Keratinocyte (primary cell): ENCODE results near the gene CLEC16A. TPM values are rescaled to one million over a fixed set of nuclear protein-coding genes. Genes with fewer than 3 reads are reported as not detected.

Experiments used
- DNase-seq: peaks from one replicate; pipeline ENCODE4 v3.0.0-alpha.2; 2011; ENCODE audit warnings: low read depth, missing footprints, low spot score
- FAIRE-seq: peaks from 2 replicates; lab custom pipeline; 2011; peaks lifted over from hg19 to GRCh38; lab: Jason Lieb, UNC
- H2AFZ ChIP-seq: 2 replicates; pipeline ENCODE4 v1.6.0; 2012; ENCODE audit warnings: low read length, control low read depth, inconsistent platforms; ENCODE audit not compliant: control insufficient read depth
- H3K27ac ChIP-seq: 2 replicates; pipeline ENCODE4 v1.5.1; 2011; ENCODE audit warnings: low read length; ENCODE audit not compliant: control insufficient read depth, insufficient read depth
- H3K27me3 ChIP-seq: 3 replicates; pipeline ENCODE4 v1.6.0; 2011; ENCODE audit warnings: low read length; ENCODE audit not compliant: control insufficient read depth, insufficient read depth; ENCODE audit errors: extremely low read depth
- H3K36me3 ChIP-seq, 2 experiments: 2 replicates in 1 of 2; 3 replicates in 1 of 2; pipeline ENCODE4 v1.5.1; 2011; ENCODE audit warnings: low read length in 2 of 2, mild to moderate bottlenecking in 1 of 2; ENCODE audit not compliant: control insufficient read depth in 2 of 2, insufficient read depth in 2 of 2; ENCODE audit errors: extremely low read depth in 1 of 2
- H3K4me1 ChIP-seq: 3 replicates; pipeline ENCODE4 v1.5.1; 2011; ENCODE audit warnings: low read length; ENCODE audit not compliant: control insufficient read depth, insufficient read depth; ENCODE audit errors: extremely low read depth
- H3K4me2 ChIP-seq: 3 replicates; pipeline ENCODE4 v1.6.0; 2011; ENCODE audit warnings: low read depth, low read length; ENCODE audit not compliant: control insufficient read depth, insufficient read depth; ENCODE audit errors: extremely low read depth
- H3K4me3 ChIP-seq, 3 experiments: fragments of 200-600 bp in 1 of 3; sonication (generic) in 1 of 3; 2 replicates in 2 of 3; 3 replicates in 1 of 3; pipeline ENCODE4 v1.5.1; 2011 to 2016; ENCODE audit warnings: low read length in 3 of 3, mild to moderate bottlenecking in 3 of 3, control low read depth in 2 of 3, inconsistent platforms in 1 of 3, low read depth in 1 of 3, mixed read lengths in 1 of 3, mixed run types in 1 of 3, moderate library complexity in 1 of 3; ENCODE audit not compliant: control insufficient read depth in 2 of 3, insufficient read depth in 2 of 3; ENCODE audit errors: extremely low read depth in 1 of 3
- H3K79me2 ChIP-seq: 2 replicates; pipeline ENCODE4 v1.6.0; 2012; ENCODE audit warnings: low read length; ENCODE audit not compliant: control insufficient read depth, insufficient read depth
- H3K9ac ChIP-seq: 3 replicates; pipeline ENCODE4 v1.6.0; 2011; ENCODE audit warnings: low read length; ENCODE audit not compliant: control insufficient read depth, insufficient read depth; ENCODE audit errors: extremely low read depth
- H3K9me1 ChIP-seq: 3 replicates; pipeline ENCODE4 v1.6.0; 2011; ENCODE audit warnings: low read length; ENCODE audit not compliant: control insufficient read depth, insufficient read depth; ENCODE audit errors: extremely low read depth
- H3K9me3 ChIP-seq: 2 replicates; pipeline ENCODE4 v1.5.1; 2012; ENCODE audit warnings: low read depth, low read length; ENCODE audit not compliant: control insufficient read depth
- H4K20me1 ChIP-seq: 3 replicates; pipeline ENCODE4 v1.6.0; 2011; ENCODE audit warnings: low read length; ENCODE audit not compliant: control insufficient read depth, insufficient read depth; ENCODE audit errors: extremely low read depth
- CTCF ChIP-seq, 3 experiments: IDR thresholded peaks in 1 of 3; conservative IDR thresholded peaks in 1 of 3; optimal IDR thresholded peaks in 1 of 3; 2 replicates in 2 of 3; 3 replicates in 1 of 3; pipeline versions ENCODE3 to v1.5.1; 2011; ENCODE audit warnings: low read length in 3 of 3, mild to moderate bottlenecking in 3 of 3, moderate library complexity in 2 of 3, control low read depth in 1 of 3, inconsistent platforms in 1 of 3; ENCODE audit not compliant: insufficient read depth in 2 of 3; ENCODE audit errors: extremely low read depth in 1 of 3
- EZH2 ChIP-seq: IDR thresholded peaks from one replicate; pipeline ENCODE4 v1.6.1; 2012; ENCODE audit warnings: inconsistent platforms, mild to moderate bottlenecking, low read length, moderate library complexity
- dilution Hi-C: fragments of 300-500 bp; cut with MboI; formaldehyde crosslinking; loops from one replicate; pipeline ENCODE4 v1.7.0; 2020; ENCODE audit warnings: low sequenced_read_pairs; ENCODE audit not compliant: extremely low pct_ligation_motif_present
- polyA plus RNA-seq, 5 experiments: library from polyadenylated mRNA; depleted of rRNA in 3 of 5; stranded (reverse) in 3 of 5; stranded (forward) in 1 of 5; unstranded in 1 of 5; fragments of >200 nt; gene quantifications; 1 replicate in 1 of 5; 2 replicates in 3 of 5; 3 replicates in 1 of 5; pipeline versions ENCODE4 v1.2.1 to v1.2.3, GENCODE V29; 2011 to 2012; ENCODE audit warnings: missing spikeins in 2 of 5, low read depth in 1 of 5, low replicate concordance in 1 of 5

The CLEC16A gene
- polyA plus RNA-seq, 1 donor (not counting 4 experiments of a cell fraction or from before 2014, with no cell fraction given): 9.5 TPM

DNA sequence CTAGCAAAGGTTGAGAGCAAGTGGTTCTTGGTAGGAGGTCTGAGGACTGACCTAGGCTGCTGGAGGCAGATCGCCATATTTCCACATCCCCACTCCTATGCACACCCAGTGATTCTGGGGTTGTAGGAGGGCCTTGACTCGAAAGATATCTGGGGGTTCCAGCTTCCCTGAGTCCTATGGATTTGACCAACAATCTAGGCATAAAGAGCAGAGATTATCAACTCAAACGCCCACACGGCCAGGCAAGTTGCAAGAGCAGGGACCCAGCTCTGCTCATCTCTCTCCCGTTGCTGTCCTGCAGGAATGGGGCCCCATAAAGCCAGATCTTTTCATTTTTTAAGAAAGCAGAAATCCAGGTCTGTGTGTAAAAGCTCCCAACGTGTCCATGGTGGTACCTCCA is 217.1 kb downstream of the CLEC16A start:
- no peak for DNase-seq
- H3K27ac ChIP-seq: no peak overlapping the region
- H2AFZ ChIP-seq: no peak overlapping the region
- no peaks in the 10 kb centered on the region for H3K4me1 ChIP-seq
- no peaks in the 10 kb centered on the region for H4K20me1 ChIP-seq
- TF ChIP-seq EZH2: no peak
- no peak for TF ChIP-seq CTCF (optimal IDR thresholded peaks at IDR 0.05 in 1 of 3, IDR thresholded peaks at IDR 0.05 in 1 of 3, conservative IDR thresholded peaks at IDR 0.05 in 1 of 3; ENCODE audit: extremely low read depth in 1 of 3, insufficient read depth in 2 of 3, low read length in 3 of 3)
- peaks cover 0 to 4% of the 10 kb centered on the region in 2 experiments for H3K36me3 ChIP-seq
- no peaks in the 10 kb centered on the region for H3K9me1 ChIP-seq
- no peaks in the 10 kb centered on the region for H3K79me2 ChIP-seq
- H3K4me2 ChIP-seq: no peak overlapping the region
- no peaks in the 10 kb centered on the region for H3K27me3 ChIP-seq
- H3K4me3 ChIP-seq: no peak overlapping the region
- no peak for FAIRE-seq
- dilution Hi-C loops: no loop called here
- no peaks in the 10 kb centered on the region for H3K9me3 ChIP-seq
- H3K9ac ChIP-seq: no peak overlapping the region

DNA sequence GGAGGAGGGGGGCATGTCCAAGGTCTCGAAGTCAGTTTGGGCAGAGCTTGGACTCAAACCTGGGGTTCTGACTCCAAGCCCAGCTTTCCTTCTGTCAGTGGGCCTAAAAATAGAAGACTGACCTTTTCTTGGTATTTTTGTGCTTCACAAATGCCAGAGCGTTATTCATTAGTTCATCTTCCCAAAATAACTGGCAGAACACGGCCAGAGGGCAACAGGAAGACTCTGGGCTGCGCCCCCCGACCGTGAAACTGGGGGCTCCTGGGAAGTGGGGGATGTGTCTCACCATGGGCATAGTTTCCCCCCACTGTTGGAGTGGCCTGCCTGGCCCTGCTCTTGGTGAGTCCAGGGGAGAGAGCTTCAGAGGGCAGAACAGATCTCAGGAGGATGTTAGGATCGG is 217.6 kb downstream of the CLEC16A start:
- no peak overlapping the region for H3K9ac ChIP-seq
- DNase-seq (no peak), FAIRE-seq (no peak)
- H3K4me1 ChIP-seq: no peaks in the 10 kb centered on the region
- H3K9me3 ChIP-seq: no peaks in the 10 kb centered on the region
- H3K9me1 ChIP-seq: no peaks in the 10 kb centered on the region
- no peak overlapping the region for H2AFZ ChIP-seq
- peaks cover under 1 to 5% of the 10 kb centered on the region in 2 experiments for H3K36me3 ChIP-seq
- no peaks in the 10 kb centered on the region for H4K20me1 ChIP-seq
- no peaks in the 10 kb centered on the region for H3K79me2 ChIP-seq
- TF ChIP-seq CTCF (optimal IDR thresholded peaks at IDR 0.05 in 1 of 3, IDR thresholded peaks at IDR 0.05 in 1 of 3, conservative IDR thresholded peaks at IDR 0.05 in 1 of 3; ENCODE audit: extremely low read depth in 1 of 3, insufficient read depth in 2 of 3, low read length in 3 of 3) (no peak), EZH2 (no peak)
- no peak overlapping the region for H3K4me3 ChIP-seq
- H3K27ac ChIP-seq: no peak overlapping the region
- no peak overlapping the region for H3K4me2 ChIP-seq
- dilution Hi-C loops: no loop called here
- no peaks in the 10 kb centered on the region for H3K27me3 ChIP-seq
